Measurements from ENCODE around the gene TUBA8.
"Not testable (repeated sequence)": the region's sequence is repeated elsewhere in the genome, so short reads cannot be mapped to it uniquely, and the experiment has no call there.

TUBA8 gene

GRCh38 chr22:18130699-18131429, 20.3 kb downstream of the TUBA8 start:
- no peak for DNase-seq

GRCh38 chr22:18133452-18133851, 22.8 kb downstream of the TUBA8 start:
- DNase-seq = no peak

GRCh38 chr22:18136563-18137320, 26.1 kb downstream of the TUBA8 start:
- DNase-seq = no peak

GRCh38 chr22:18141004-18141403, 30.4 kb downstream of the TUBA8 start:
- DNase-seq = not testable (repeated sequence)

GRCh38 chr22:18144105-18144504, 33.5 kb downstream of the TUBA8 start:
- DNase-seq = no peak

- DNase-seq = no peak
Measured at GRCh38 chr22:18145676-18146388, 35.2 kb downstream of the TUBA8 start.

- no peak for DNase-seq
Measured at GRCh38 chr22:18146389-18146753, 35.8 kb downstream of the TUBA8 start.

GRCh38 chr22:18147791-18148190, 37.2 kb downstream of the TUBA8 start:
- DNase-seq = no peak

GRCh38 chr22:18148293-18148965, 37.8 kb downstream of the TUBA8 start:
- DNase-seq = no peak

GRCh38 chr22:18152519-18152918, 41.9 kb downstream of the TUBA8 start:
- DNase-seq = no peak

GRCh38 chr22:18154821-18155390, 44.3 kb downstream of the TUBA8 start:
- no peak for DNase-seq

- not testable (repeated sequence) for DNase-seq
Measured at GRCh38 chr22:18155546-18155945, 44.9 kb downstream of the TUBA8 start.

- DNase-seq = peak; percentile 99
Measured at GRCh38 chr22:18156878-18157713, 46.5 kb downstream of the TUBA8 start.

GRCh38 chr22:18157714-18158028, 47.1 kb downstream of the TUBA8 start:
- DNase-seq = no peak

- not testable (repeated sequence) for DNase-seq
Measured at GRCh38 chr22:18160641-18161040, 50.0 kb downstream of the TUBA8 start.

GRCh38 chr22:18163843-18164242, 53.2 kb downstream of the TUBA8 start:
- DNase-seq = not testable (repeated sequence)

- not testable (repeated sequence) for DNase-seq
Measured at GRCh38 chr22:18164584-18164983, 54.0 kb downstream of the TUBA8 start.

- DNase-seq = not testable (repeated sequence)
Measured at GRCh38 chr22:18165356-18165755, 54.7 kb downstream of the TUBA8 start.

- DNase-seq = not testable (repeated sequence)
Measured at GRCh38 chr22:18170284-18170683, 59.7 kb downstream of the TUBA8 start.

- DNase-seq = not testable (repeated sequence)
Measured at GRCh38 chr22:18172203-18172602, 61.6 kb downstream of the TUBA8 start.

- DNase-seq = not testable (repeated sequence)
Measured at GRCh38 chr22:18172776-18173175, 62.2 kb downstream of the TUBA8 start.

GRCh38 chr22:18173441-18173840, 62.8 kb downstream of the TUBA8 start:
- not testable (repeated sequence) for DNase-seq

Measured in fibroblast of skin of abdomen (primary cell).